Inflammatory macrophage treated with lipopolysaccharide for 1 hour (primary cell): ENCODE results near the gene GABRR2.

Experiments
- DNase-seq, 2 donors: peaks; one replicate each; pipeline ENCODE4 v3.0.0-alpha.2; 2020 to 2022

Gene GABRR2

GRCh38 chr6:89315249-89315885, at the start of gene GABRR2:
Gene GABRR2 (minus strand): TSS chr6:89315299. CDS start chr6:89315165, 134 bp downstream.
- no peak for DNase-seq

DNA sequence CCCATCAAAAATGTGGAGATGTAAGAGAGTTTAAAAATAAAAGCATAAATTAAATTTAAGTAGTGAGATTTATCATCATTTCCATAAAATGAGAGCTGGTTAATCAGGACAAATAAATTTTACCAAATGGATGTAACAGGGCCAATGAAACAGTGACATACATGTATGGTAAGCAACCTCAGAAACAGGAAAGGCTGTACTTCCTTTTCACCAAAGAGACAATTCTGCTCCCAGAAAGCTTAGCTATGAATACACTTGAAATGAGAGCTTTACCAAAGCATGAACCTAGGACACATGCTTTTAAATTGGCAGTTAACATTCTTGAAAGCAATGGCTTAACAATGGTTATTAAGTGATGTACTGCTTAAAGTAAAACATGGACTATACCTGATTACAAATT, 49.5 kb upstream of the GABRR2 start:
- no peak for DNase-seq

GRCh38 chr6:89361171-89361570, 46.1 kb upstream of the GABRR2 start:
- DNase-seq, result peak in 1 of 2 donors; percentile 40

GRCh38 chr6:89360415-89360999, 45.4 kb upstream of the GABRR2 start:
- peak in 1 of 2 donors; percentile 33 for DNase-seq

DNA sequence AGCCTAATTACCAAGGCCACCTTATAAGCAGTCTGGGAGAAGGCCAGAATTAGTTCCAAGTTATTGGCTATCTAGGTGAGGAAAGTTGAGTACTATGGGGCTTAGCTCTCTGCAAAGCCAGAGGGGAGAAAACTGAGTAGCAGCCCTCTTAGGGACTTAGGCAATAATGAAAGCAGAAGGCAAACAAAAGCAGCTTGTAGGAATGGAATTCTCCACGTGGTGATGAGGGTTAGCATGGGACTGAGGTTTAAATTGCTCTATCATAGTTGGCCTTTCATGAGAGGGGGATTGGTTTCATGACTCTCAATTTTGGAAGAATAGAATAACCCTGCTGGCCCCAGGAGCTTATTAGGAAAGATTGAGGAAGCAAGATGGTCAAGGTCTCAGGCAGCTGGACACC, 44.5 kb upstream of the GABRR2 start:
- DNase-seq, result no peak

- DNase-seq, result no peak
Measured at GRCh38 chr6:89357390-89357789, 42.3 kb upstream of the GABRR2 start.

GRCh38 chr6:89356642-89357170, 41.6 kb upstream of the GABRR2 start:
- DNase-seq, result no peak

- no peak for DNase-seq
Measured at GRCh38 chr6:89355511-89356194, 40.6 kb upstream of the GABRR2 start.

DNA sequence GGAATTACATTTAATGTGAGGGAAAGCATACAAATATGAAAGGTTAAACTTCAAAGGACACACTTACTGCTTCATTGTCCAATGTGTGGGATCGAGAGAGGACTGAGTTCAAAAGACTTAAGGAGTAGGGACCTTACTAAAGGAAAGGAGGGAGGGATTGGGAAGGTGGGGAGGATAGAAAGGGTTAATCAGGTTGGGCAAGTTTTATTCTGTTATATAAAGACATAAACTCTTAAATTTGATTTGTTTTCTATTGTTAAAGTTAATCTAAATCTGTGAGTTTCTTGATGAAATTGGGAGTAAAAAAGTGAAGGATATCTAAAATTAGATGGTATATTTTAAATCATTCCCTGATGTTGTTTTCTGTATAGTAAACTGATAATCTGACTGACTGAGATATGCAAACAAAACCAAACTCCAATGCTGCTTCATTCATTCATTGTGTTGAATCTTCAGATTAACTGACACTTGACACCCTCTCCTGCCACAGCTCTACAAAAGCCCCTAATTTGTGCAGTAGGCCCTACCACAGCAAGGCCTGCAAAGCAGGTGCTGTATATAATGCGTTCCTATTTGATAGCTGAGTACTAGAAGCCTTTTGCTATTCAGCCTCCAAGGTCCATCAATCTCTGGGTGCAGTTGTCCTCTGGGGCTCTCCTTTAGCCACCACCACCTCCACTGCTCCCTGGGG, 38.7 kb upstream of the GABRR2 start:
- no peak for DNase-seq

DNA sequence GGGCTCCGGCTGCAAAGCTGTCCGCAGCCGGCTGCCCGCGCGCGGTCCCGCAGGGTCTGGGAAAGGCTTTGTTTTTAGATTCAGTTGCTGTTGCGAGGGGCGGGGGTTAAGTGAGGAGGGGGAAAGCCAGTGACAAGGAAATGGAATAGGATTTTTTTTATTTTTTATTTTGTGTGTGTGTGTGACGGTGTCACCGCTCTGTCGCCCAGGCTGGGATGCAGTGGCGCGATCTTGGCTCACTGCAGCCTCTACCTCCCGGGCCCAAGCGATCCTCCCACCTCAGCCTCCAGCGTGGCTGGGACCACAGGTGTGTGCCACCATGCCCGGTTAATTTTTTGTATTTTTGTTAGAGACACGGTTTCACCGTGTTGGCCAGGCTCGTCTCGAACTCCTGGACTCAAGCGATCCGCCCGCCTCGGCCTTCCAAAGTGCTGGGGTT, 38.0 kb upstream of the GABRR2 start:
- no peak for DNase-seq

DNA sequence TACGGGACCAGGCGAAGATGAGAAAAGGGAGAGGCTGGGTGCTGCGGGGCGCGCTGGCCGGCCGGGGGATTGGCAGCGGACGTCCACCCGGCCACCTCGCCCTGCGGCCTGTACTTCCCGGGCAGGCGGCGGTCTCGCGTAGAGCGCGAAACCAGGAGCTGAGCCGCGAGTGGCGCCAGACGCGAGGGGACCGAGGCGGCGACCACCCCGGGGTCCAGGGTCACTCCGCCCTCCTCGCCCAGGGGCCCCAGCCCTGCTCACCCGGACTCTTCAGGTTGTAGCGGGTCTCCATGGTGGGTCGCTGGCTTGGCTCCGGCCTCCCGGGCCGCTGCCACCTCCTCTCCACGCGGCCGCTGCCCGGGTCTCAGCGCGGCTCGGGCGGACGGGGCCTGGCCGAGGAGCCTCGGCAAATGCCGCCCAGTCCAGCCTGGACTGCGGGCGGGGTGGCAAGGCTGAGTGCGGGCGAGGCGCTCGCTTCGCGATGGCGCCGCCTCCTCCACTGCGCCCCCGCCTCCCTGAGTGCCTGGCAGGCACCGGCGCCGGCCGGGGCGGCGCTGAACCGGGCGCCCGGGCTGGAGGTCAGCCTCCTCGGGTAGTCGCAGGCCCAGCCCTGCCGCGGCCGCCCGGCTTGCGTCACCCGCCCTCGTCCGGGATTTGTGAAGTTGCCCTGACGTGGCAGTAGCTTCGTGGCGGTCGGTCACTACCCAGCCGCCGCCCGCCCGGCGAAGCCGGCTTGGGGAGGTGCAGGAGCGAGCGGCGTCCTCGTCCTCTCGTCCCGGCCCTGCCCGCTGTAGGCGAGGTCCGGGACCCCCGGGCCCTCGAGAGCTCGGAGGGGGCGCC, 37.4 kb upstream of the GABRR2 start, which contains the start of gene UBE2J1:
Gene UBE2J1 (minus strand): TSS at position 445 of the 840 bp plus-strand sequence. CDS start 153 bp downstream, at position 292.
- DNase-seq, result peak; percentile 96

DNA sequence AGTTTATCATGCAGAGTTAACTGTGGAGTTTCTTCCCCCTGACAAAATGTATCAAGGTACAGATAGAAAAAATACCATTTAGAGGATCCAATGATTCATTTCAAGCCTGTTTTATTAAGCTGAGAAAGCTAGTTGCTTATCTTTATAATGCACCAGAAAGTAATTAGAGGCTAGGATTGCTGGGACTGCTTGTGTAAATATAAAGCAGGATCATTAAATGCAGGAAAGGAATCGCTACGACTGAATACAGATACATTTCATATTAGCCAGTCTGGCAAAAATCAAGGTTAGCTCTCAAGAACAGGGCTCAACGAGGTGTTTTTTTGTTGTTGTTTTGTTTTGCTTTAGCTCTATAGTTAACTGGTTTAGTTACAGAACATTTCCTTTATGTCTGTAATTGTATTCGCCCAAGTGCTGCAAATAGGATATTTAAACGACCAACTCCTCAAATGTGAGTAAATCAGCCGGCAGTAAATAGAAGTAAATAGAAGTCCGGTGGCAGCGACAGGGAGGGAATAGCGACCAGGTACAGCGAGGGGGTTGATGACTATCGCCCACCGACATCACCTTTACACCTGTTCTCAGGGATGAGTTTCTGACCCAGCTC, 36.7 kb upstream of the GABRR2 start:
- peak in 1 of 2 donors; percentile 20 for DNase-seq

DNA sequence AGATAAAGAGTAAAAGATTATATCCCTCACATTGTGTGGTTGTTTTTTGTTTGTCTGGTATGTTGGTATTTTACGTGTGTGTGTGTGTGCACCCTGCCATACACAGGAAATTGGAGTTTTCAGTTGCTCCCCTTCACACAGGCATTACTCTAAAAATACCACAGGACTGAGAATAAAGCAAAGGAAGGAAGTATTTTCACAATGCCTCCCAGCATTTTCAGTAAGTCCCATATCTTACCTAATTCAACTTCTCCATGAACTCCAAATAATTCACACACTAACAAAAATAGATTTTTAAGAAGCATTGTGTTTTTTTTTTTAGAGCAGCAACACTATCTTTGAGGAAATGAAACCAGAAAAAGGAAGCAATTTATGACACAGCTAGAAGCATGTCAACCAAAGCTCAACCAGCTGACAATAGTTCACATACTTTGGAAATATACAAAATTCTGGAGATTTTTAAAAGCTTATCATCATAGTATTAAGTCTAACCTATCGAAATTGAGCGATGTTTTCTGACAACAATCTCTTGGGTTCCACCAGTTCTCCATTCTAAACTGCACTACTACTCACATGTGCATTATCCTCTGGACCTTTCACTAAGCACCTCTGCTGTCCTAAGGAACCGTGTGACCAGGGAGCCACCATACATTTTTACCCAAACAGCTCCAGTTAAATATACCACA, 35.3 kb upstream of the GABRR2 start:
- peak; percentile 88 to 98 for DNase-seq

DNA sequence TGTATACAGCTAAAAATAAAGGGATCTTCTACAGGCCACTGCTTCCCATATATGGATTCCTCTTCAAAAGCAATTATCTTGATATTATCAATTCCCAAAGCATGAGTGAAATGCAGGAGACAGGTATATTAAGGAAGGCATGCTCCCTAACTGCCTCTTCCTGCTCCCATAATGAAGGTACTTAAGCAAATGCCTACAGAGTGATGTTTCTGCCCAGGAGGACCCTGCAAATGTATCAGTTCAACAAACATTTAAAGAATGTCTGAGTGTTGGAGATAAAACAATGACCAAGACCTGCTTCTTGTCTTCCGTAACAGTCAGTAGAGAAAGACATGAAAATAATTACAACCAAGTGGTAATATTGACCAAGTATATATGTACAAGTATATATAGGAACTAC, 33.3 kb upstream of the GABRR2 start:
- no peak for DNase-seq

- peak in 1 of 2 donors; percentile 68 for DNase-seq
Measured at GRCh38 chr6:89347825-89348224, 32.7 kb upstream of the GABRR2 start.

DNA sequence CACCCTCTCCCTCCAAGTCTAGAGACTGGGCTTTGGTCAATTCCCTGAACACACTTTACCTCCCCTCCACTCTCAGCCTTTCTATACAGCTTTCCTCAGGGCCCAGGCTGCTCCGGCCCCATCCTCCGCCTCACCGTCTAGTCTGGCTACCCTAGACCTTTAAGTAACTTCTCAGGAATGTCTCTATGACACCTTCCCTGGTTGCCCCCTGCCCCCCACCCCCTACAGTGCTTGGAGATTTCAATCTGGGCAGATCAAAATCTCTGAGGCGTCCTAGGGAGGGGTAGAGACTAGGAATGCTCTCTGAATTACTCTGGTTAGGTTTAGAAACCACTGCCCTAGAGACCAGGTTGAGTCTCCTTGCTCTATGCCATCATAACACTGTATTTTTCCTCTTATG, 31.3 kb upstream of the GABRR2 start:
- no peak for DNase-seq

GRCh38 chr6:89339565-89339964, 24.5 kb upstream of the GABRR2 start:
- DNase-seq, result no peak

DNA sequence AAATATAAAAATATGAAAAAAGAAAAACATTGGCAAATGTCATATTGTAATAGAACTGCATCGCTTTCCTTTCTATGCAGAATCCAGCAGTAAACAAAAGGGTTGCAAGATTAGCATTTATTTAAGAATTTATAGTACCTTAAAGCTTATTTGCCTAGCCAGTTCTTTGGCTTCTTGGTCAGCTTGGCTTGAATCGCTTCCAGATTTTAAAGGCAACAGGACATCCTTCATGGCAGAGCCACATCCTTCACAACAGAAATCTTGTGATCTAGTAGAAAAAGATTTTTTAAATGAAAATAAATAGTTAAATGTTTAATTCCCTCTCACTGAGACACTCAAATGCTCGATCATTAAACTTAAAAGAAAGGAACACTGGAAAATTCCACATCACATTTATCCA, 20.1 kb upstream of the GABRR2 start:
- DNase-seq, result no peak

DNA sequence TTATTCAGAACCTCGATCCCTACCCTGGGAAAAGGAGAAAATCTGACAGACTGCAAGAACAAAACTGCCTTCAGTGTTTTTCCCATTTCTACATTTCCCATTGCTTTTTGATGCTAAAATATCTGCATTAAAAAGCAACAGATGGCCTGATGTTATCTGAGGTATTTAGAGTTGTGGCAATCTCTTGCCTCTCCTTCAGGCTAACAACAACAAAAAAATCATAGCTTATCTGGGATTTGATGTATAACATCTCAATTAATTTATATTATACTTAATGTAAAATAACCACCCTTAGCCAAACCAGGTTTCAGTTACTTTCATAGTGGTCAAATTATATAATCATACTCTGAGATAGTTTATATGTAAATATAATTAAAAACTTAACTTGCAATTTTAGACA, 15.8 kb upstream of the GABRR2 start:
- no peak for DNase-seq

DNA sequence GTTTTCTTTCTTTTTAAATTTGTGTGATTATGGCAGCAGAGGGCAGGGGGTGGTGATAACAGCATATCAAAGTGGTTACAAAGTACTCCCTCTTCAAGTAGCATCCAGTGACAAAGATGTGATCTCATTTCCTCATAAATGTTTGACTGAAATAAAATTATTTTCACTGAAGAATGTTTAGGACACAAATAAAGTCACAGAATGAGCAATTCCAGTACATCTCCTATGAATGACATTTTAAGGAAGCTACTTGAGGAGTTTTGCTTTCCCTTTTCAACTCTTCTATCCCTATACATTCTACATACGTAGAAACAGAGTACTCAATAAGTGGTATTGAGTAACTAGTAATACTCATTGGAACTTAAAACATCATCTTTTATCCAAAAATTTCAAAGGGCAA, 13.9 kb upstream of the GABRR2 start:
- no peak for DNase-seq

- no peak for DNase-seq
Measured at GRCh38 chr6:89324304-89324703, 9.2 kb upstream of the GABRR2 start.
